Heart left ventricle (tissue), 16 donors: ENCODE data around the gene BDKRB2. TPM values are rescaled to one million over a fixed set of nuclear protein-coding genes. Genes with fewer than 3 reads are reported as not detected.

Experiments
- ATAC-seq, 4 donors: fragments of 200-7000 bp; cut with Tn5 transposase; one replicate each; pipeline ENCODE4 v1.9.1; 2020 to 2022; ENCODE audit warnings: moderate library complexity in 4 of 4, mild to moderate bottlenecking in 3 of 4, moderate number of reproducible peaks in 1 of 4
- DNase-seq, 5 donors: peaks; one replicate each; pipeline ENCODE4 v3.0.0-alpha.2; 2020
- H3K27ac ChIP-seq, 12 donors: fragments of 200-600 bp; sonication (generic) in 4 of 12; one replicate each; pipeline versions ENCODE4 v1.5.0 to v1.8.0; 2016 to 2022; ENCODE audit warnings: mild to moderate bottlenecking in 2 of 12
- H3K27me3 ChIP-seq, 9 donors: fragments of 200-600 bp; sonication (generic) in 2 of 9; one replicate each; pipeline versions ENCODE4 v1.5.1 to v1.8.0; 2016 to 2022; ENCODE audit warnings: mild to moderate bottlenecking in 3 of 9
- H3K36me3 ChIP-seq, 9 donors: fragments of 200-600 bp; sonication (generic) in 2 of 9; one replicate each; pipeline versions ENCODE4 v1.5.0 to v1.8.0; 2018 to 2022; ENCODE audit warnings: mild to moderate bottlenecking in 2 of 9
- H3K4me1 ChIP-seq, 12 donors: fragments of 200-600 bp; sonication (generic) in 4 of 12; one replicate each; pipeline versions ENCODE4 v1.5.0 to v1.8.0; 2016 to 2022; ENCODE audit warnings: mild to moderate bottlenecking in 3 of 12
- H3K4me3 ChIP-seq, 12 donors: fragments of 200-600 bp; sonication (generic) in 4 of 12; one replicate each; pipeline versions ENCODE4 v1.5.0 to v1.8.0; 2017 to 2022; ENCODE audit warnings: mild to moderate bottlenecking in 9 of 12, moderate library complexity in 4 of 12
- H3K9me3 ChIP-seq, 12 donors: fragments of 200-600 bp; sonication (generic) in 4 of 12; one replicate each; pipeline versions ENCODE4 v1.5.0 to v1.8.0; 2016 to 2022; ENCODE audit warnings: mild to moderate bottlenecking in 1 of 12
- CTCF ChIP-seq, 12 donors: fragments of 200-600 bp; sonication (generic) in 4 of 12; IDR thresholded peaks; one replicate each; pipeline versions ENCODE4 v1.5.0 to v1.8.0; 2018 to 2022; ENCODE audit warnings: antibody characterized with exemption in 12 of 12, mild to moderate bottlenecking in 5 of 12
- POLR2A ChIP-seq, 2 donors: fragments of 450-650 bp; IDR thresholded peaks; one replicate each; pipeline ENCODE4 v1.6.1; 2017; ENCODE audit warnings: antibody characterized with exemption in 2 of 2, mild to moderate bottlenecking in 2 of 2, moderate library complexity in 2 of 2
- WGBS, 4 donors: extraction: QIAGEN DNeasy Blood & Tissue Kit in 2 of 4; methylation state at CpG; one replicate each; pipeline versions ENCODE4 v1.1.5 to v1.1.7; 2013 to 2018; 5-methylcytosine and 5-hydroxymethylcytosine counted together
- intact Hi-C, 10 donors: fragments of 100-400 bp; cut with DNase I; formaldehyde crosslinking; loops; one replicate each; pipeline versions ENCODE4 v1.11.1 to v1.14.2; 2022
- polyA plus RNA-seq, 2 donors: library from polyadenylated mRNA; stranded (reverse); fragments of 200-250 nt; gene quantifications; one replicate each; pipeline ENCODE4 v1.2.3, GENCODE V29; 2013
- total RNA-seq, 9 donors: library from RNA; depleted of rRNA in 2 of 9; stranded (reverse); fragments of >200 nt in 2 of 9; fragmentation: NEBNext Ultra II Directional in 3 of 9; extraction: Animal tissue kit (Norgen Biotek cat#: 25700) in 3 of 9; gene quantifications; one replicate each; pipeline versions ENCODE4 v1.1.0 to v1.2.4, GENCODE V29; 2016 to 2023
- donor health status: ischemic (EF 13 %, LVEDD 7.1; RV severe dilation, severe dysfunction).
- donor health status: healthy with polysubstance abuse.
- donor health status: DM: no; HTN: yes; CAD: no.
- donor health status: DM: no; HTN: no; CAD: no.
- donor health status: ischemic (EF 25% LVEDD 6.9; RV normal size, moderate dysfunction).
- donor health status: ischemic (EF 25% LVEDD 5.7; RV mildly dilated, moderate dysfunction).
- donor health status: healthy.
- donor health status: DM: yes; HTN: yes; CAD: no.
- donor health status: ischemic (EF 35%, LVEDD 5.7; RV mildly dilated, moderate dysfunction).
- donor health status: nonischemic (EF 11% LVEDD 7.7; RV severe dilation, severe dysfunction).
- donor health status: DM: yes; HTN: yes; CAD: no.
- donor health status: PGD.
- donor health status: ischemic (EF 29% LVEDD 5.4; RV normal size, mild dysfunction).
- donor health status: nonischemic (EF 23%, LVEDD 6.1; RV moderate dilation, normal function).

The BDKRB2 gene
- total and polyA plus RNA-seq, 11 donors, result 0.14 to 3.3 (median 0.63) TPM

DNA sequence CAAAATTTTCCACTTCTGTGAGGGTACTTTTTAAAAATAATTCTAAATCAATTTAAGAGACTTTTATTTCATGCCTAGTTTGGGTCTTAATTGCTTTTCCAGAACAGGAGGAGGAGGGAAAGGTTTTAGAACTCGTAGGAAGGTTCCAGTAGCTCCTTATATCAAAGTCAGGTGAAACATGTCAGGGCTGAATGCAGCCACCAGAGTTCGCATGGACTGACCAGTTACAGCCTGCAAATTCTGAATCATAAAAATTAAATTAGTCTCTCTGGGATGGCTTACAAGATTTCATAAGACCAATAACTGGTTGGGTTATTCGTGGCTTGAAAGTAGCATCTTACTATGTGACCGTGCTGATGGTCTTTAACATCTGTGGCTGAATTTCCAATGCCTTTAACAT is 51.8 kb downstream of the BDKRB2 start:
- peaks cover 0 to 6% (median 0%) of the 10 kb centered on the region in 12 donors for H3K4me1 ChIP-seq
- peak in 2 of 4 donors; percentile 31 to 37 for ATAC-seq
- intact Hi-C loops, result no loop called here
- no peak for TF ChIP-seq CTCF (IDR thresholded peaks at IDR 0.05)
- TF ChIP-seq POLR2A (IDR thresholded peaks at IDR 0.05), result no peak
- DNase-seq, result no peak
- H3K4me3 ChIP-seq, result no peak overlapping the region
- H3K9me3 ChIP-seq, result peaks cover 0 to 13% (median 4%) of the 10 kb centered on the region in 12 donors
- H3K36me3 ChIP-seq, result no peaks in the 10 kb centered on the region
- H3K27ac ChIP-seq, result peak overlapping the region in 4 of 12 donors; percentile 19 to 53 (median 24)
- peaks cover 0 to 11% (median 0%) of the 10 kb centered on the region in 9 donors for H3K27me3 ChIP-seq
- WGBS, 4 donors, result 60 to 70% (median 62%) methylated on average over 4 of the region's 4 CpGs

DNA sequence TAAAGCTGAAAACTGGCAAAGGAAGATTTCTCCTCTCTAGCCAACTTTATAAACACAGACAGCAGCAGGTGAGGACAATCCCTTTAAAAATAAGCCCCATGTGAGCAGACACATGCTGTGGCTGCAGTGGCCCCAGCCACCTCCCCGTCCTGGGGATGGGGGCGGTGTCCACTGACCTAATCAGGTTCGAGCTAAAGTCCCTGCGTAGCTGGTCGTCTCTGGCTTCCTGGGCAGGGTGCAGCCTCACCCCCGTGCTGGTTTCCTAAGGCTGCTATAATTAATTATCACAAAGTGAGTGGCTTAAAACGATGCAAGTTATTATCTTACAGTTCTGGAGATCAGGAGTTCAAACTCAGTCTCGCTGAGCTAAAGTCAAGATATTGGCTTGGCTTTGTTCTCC is 52.4 kb downstream of the BDKRB2 start:
- WGBS, 4 donors, result 46 to 60% (median 57%) methylated on average over 8 of the region's 8 CpGs
- Histone ChIP-seq H3K36me3 (no peaks in the 10 kb centered on the region), H3K4me1 (peaks cover 0 to 6% (median 0%) of the 10 kb centered on the region in 12 donors), H3K4me3 (no peak overlapping the region), H3K27me3 (peaks cover 0 to 11% (median 0%) of the 10 kb centered on the region in 9 donors), H3K9me3 (peaks cover 0 to 13% (median 4%) of the 10 kb centered on the region in 12 donors), H3K27ac (peak overlapping the region in 1 of 12 donors; percentile 22)
- TF ChIP-seq POLR2A (IDR thresholded peaks at IDR 0.05) (no peak), CTCF (IDR thresholded peaks at IDR 0.05) (no peak)
- no peak for DNase-seq
- ATAC-seq, result no peak
- intact Hi-C loops, result no loop called here

- ATAC-seq (no peak), DNase-seq (no peak)
- intact Hi-C loops, result no loop called here
- TF ChIP-seq POLR2A (IDR thresholded peaks at IDR 0.05) (no peak), CTCF (IDR thresholded peaks at IDR 0.05) (no peak)
- Histone ChIP-seq H3K9me3 (peaks cover 0 to 13% (median 4%) of the 10 kb centered on the region in 12 donors), H3K36me3 (no peaks in the 10 kb centered on the region), H3K4me3 (no peak overlapping the region), H3K27ac (no peak overlapping the region), H3K4me1 (peaks cover 0 to 6% (median 0%) of the 10 kb centered on the region in 12 donors), H3K27me3 (peaks cover 0 to 7% (median 0%) of the 10 kb centered on the region in 9 donors)
Observed at GRCh38 chr14:96257900-96258299, 53.3 kb downstream of the BDKRB2 start.

- TF ChIP-seq CTCF (IDR thresholded peaks at IDR 0.05) (no peak), POLR2A (IDR thresholded peaks at IDR 0.05) (no peak)
- peaks cover 0 to 13% (median 4%) of the 10 kb centered on the region in 12 donors for H3K9me3 ChIP-seq
- no peaks in the 10 kb centered on the region for H3K36me3 ChIP-seq
- H3K4me3 ChIP-seq, result no peak overlapping the region
- WGBS, 4 donors, result 52 to 65% (median 58%) methylated on average over 2 of the region's 2 CpGs
- peaks cover 0 to 7% (median 0%) of the 10 kb centered on the region in 9 donors for H3K27me3 ChIP-seq
- ATAC-seq (peak in 1 of 4 donors; percentile 55), DNase-seq (no peak)
- no peak overlapping the region for H3K27ac ChIP-seq
- intact Hi-C loops, result loop anchor here in 1 of 10 donors (5.0 kb wide), 1 partner anchor 248 kb away; no protein-coding TSS in a partner anchor
- H3K4me1 ChIP-seq, result peaks cover 0 to 6% (median 0%) of the 10 kb centered on the region in 12 donors
Observed at GRCh38 chr14:96260341-96260821, 55.7 kb downstream of the BDKRB2 start.
